NCI-H1694 treated with DMSO at 0.1 percent for 48 hours (cell line): ENCODE data around the gene STAB1.

Experiments
- DNase-seq: peaks from one replicate; lab custom pipeline; 2025; lab: John Stamatoyannopoulos, UW

STAB1 gene

GRCh38 chr3:52483577-52484381 is 11.4 kb upstream of the STAB1 start:
- DNase-seq, result no peak

- no peak for DNase-seq
Observed at GRCh38 chr3:52484680-52485461, 10.3 kb upstream of the STAB1 start.

- no peak for DNase-seq
Observed at GRCh38 chr3:52487050-52487787, 7.9 kb upstream of the STAB1 start.

- no peak for DNase-seq
Observed at GRCh38 chr3:52487788-52488691, 7.1 kb upstream of the STAB1 start.

GRCh38 chr3:52488746-52489145 is 6.4 kb upstream of the STAB1 start:
- no peak for DNase-seq

GRCh38 chr3:52489453-52489852 is 5.7 kb upstream of the STAB1 start:
- no peak for DNase-seq

- DNase-seq, result no peak
Observed at GRCh38 chr3:52490035-52490938, 4.9 kb upstream of the STAB1 start.

GRCh38 chr3:52490939-52491526 is 4.1 kb upstream of the STAB1 start:
- no peak for DNase-seq

GRCh38 chr3:52492059-52492458 is 3.1 kb upstream of the STAB1 start:
- no peak for DNase-seq

- DNase-seq, result no peak
Observed at GRCh38 chr3:52493232-52494017, 1.7 kb upstream of the STAB1 start.

GRCh38 chr3:52494445-52494844 is 693 bp upstream of the STAB1 start:
- DNase-seq, result no peak

- no peak for DNase-seq
Observed at GRCh38 chr3:52495777-52496602, 852 bp downstream of the STAB1 start.

GRCh38 chr3:52498137-52499054 is 3.3 kb downstream of the STAB1 start:
- no peak for DNase-seq

- no peak for DNase-seq
Observed at GRCh38 chr3:52501046-52501445, 5.9 kb downstream of the STAB1 start.

GRCh38 chr3:52502001-52502400 is 6.9 kb downstream of the STAB1 start:
- DNase-seq, result no peak

- no peak for DNase-seq
Observed at GRCh38 chr3:52502808-52503350, 7.7 kb downstream of the STAB1 start.
